DND-41 (cell line): ENCODE measurements around the gene PCDHGC5.

Experiments
- ATAC-seq: fragments of 200-7000 bp; cut with Tn5 transposase; 3 replicates; pipeline ENCODE4 v1.9.1; 2021; ENCODE audit warnings: low read depth; ENCODE audit not compliant: insufficient read depth
- DNase-seq: peaks from one replicate; pipeline ENCODE4 v3.0.0-alpha.2; 2020
- H2AFZ ChIP-seq: 2 replicates; pipeline ENCODE4 v1.6.0; 2012; ENCODE audit warnings: low read depth, low read length
- H3K27ac ChIP-seq: 2 replicates; pipeline ENCODE4 v1.5.1; 2012; ENCODE audit warnings: low read length, inconsistent platforms
- H3K27me3 ChIP-seq: fragments of 200-600 bp; sonication (generic); 2 replicates; pipeline ENCODE4 v1.6.0; 2012; ENCODE audit warnings: low read length, mild to moderate bottlenecking, inconsistent platforms; ENCODE audit not compliant: insufficient read depth, poor library complexity
- H3K36me3 ChIP-seq: 2 replicates; pipeline ENCODE4 v1.5.1; 2012; ENCODE audit warnings: low read length, inconsistent platforms; ENCODE audit not compliant: insufficient read depth
- H3K4me1 ChIP-seq: 2 replicates; pipeline ENCODE4 v1.5.1; 2012; ENCODE audit warnings: mild to moderate bottlenecking, low read length; ENCODE audit not compliant: insufficient read depth
- H3K4me2 ChIP-seq: 2 replicates; pipeline ENCODE4 v1.6.0; 2012; ENCODE audit warnings: mild to moderate bottlenecking, moderate library complexity, low read length, inconsistent platforms; ENCODE audit not compliant: insufficient read depth
- H3K4me3 ChIP-seq, 2 experiments: fragments of 200-600 bp in 1 of 2; shearing (Covaris generic) in 1 of 2; 2 replicates each; pipeline ENCODE4 v1.5.1; 2012 to 2016; ENCODE audit warnings: inconsistent platforms in 2 of 2, low read length in 2 of 2, mild to moderate bottlenecking in 2 of 2, low read depth in 1 of 2, moderate library complexity in 1 of 2
- H3K79me2 ChIP-seq: 2 replicates; pipeline ENCODE4 v1.6.0; 2012; ENCODE audit warnings: low read length, inconsistent platforms; ENCODE audit not compliant: insufficient read depth
- H3K9ac ChIP-seq: 2 replicates; pipeline ENCODE4 v1.6.0; 2012; ENCODE audit warnings: low read depth, mild to moderate bottlenecking, inconsistent platforms, low read length, moderate library complexity
- H3K9me3 ChIP-seq: 2 replicates; pipeline ENCODE4 v1.5.1; 2012; ENCODE audit warnings: low read length, moderate library complexity, mild to moderate bottlenecking, inconsistent platforms; ENCODE audit not compliant: insufficient read depth, severe bottlenecking
- H4K20me1 ChIP-seq: 2 replicates; pipeline ENCODE4 v1.6.0; 2012; ENCODE audit warnings: low read length; ENCODE audit not compliant: insufficient read depth
- CTCF ChIP-seq: IDR thresholded peaks from 2 replicates; pipeline ENCODE4 v1.5.1; 2012; ENCODE audit warnings: borderline replicate concordance, low read length, moderate library complexity, mild to moderate bottlenecking; ENCODE audit not compliant: poor library complexity, severe bottlenecking; ENCODE audit errors: extremely low read depth
- EZH2 ChIP-seq: IDR thresholded peaks from 3 replicates; pipeline ENCODE4 v1.6.1; 2012; ENCODE audit warnings: borderline replicate concordance, low read depth, mild to moderate bottlenecking, moderate library complexity, low read length, inconsistent platforms; ENCODE audit not compliant: severe bottlenecking

PCDHGC5 gene

GRCh38 chr5:141478321-141478945, 10.4 kb upstream of the PCDHGC5 start:
- DNase-seq = no peak
- no peak for ATAC-seq
- H3K4me1 ChIP-seq = peaks cover 17% of the 10 kb centered on the region; the same call in 1 of the 2 replicates
- H4K20me1 ChIP-seq = no peaks in the 10 kb centered on the region
- no peak overlapping the region for H3K4me3 ChIP-seq
- H3K36me3 ChIP-seq = no peaks in the 10 kb centered on the region
- no peaks in the 10 kb centered on the region for H3K9me3 ChIP-seq
- no peak overlapping the region for H3K27ac ChIP-seq
- TF ChIP-seq CTCF (no peak), EZH2 (no peak)
- no peak overlapping the region for H3K4me2 ChIP-seq
- no peak overlapping the region for H3K9ac ChIP-seq
- no peaks in the 10 kb centered on the region for H3K79me2 ChIP-seq
- H3K27me3 ChIP-seq = peaks cover 15% of the 10 kb centered on the region
- H2AFZ ChIP-seq = no peak overlapping the region

DNA sequence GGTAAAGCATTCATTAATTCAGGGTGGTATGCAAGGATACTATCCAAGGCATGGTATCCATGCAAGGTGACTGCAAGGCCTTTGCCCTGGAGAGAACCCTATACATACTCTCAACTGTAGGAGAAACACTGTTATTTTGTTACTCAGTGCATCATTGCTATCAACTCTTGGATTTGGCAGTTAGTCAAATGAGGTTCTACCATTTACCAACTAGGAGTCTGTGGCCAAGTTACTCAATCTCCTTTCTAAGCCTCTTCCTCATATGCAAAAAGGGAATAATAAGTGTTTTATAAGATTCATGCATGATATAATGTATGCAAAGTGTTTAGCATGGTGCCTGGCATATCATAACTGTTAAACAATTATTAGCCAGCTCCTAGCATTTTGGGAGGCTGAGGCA, 9.1 kb upstream of the PCDHGC5 start:
- H3K4me1 ChIP-seq = peaks cover 17% of the 10 kb centered on the region; the same call in 1 of the 2 replicates
- no peaks in the 10 kb centered on the region for H3K36me3 ChIP-seq
- no peak overlapping the region for H3K4me3 ChIP-seq

DNA sequence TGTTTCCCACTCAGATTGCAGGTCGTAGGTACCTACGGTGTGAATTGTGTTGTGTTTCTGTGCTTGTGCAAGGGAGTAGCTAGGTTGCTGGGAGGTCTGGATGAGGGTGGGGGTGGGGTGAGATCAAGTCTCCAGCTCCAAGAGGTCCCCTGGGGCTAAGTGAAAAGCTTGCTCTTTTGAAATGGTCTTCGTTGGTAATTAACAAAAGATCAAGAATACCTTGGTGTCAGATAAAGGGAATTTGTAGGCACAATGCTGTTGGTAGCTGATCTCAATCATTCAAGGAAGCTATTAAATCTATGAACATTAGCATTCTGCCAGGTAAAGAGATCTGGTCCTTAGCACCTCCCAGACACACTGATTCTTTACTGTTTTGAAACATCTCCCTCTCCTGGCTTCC, 5.0 kb upstream of the PCDHGC5 start:
- H2AFZ ChIP-seq = no peak overlapping the region
- H3K36me3 ChIP-seq = no peaks in the 10 kb centered on the region
- H3K4me3 ChIP-seq = no peak overlapping the region
- H3K9me3 ChIP-seq = no peaks in the 10 kb centered on the region
- H3K27ac ChIP-seq = no peak overlapping the region
- no peak for TF ChIP-seq EZH2
- H3K79me2 ChIP-seq = no peaks in the 10 kb centered on the region
- H3K4me1 ChIP-seq = no peaks in the 10 kb centered on the region
- H3K4me2 ChIP-seq = no peak overlapping the region
- no peaks in the 10 kb centered on the region; the same call in 1 of the 2 replicates for H4K20me1 ChIP-seq
- no peak for DNase-seq
- H3K9ac ChIP-seq = no peak overlapping the region
- ATAC-seq = no peak
- no peaks in the 10 kb centered on the region for H3K27me3 ChIP-seq

More for the DNA sequence above, 9.1 kb upstream of the PCDHGC5 start:
- TF ChIP-seq EZH2 = no peak
- no peak for TF ChIP-seq CTCF
- ATAC-seq (no peak), DNase-seq (no peak)
- Histone ChIP-seq H3K79me2 (no peaks in the 10 kb centered on the region), H4K20me1 (no peaks in the 10 kb centered on the region), H3K9ac (no peak overlapping the region), H3K27ac (no peak overlapping the region), H3K4me2 (no peak overlapping the region), H3K27me3 (peaks cover 15% of the 10 kb centered on the region), H2AFZ (no peak overlapping the region), H3K9me3 (no peaks in the 10 kb centered on the region)

DNA sequence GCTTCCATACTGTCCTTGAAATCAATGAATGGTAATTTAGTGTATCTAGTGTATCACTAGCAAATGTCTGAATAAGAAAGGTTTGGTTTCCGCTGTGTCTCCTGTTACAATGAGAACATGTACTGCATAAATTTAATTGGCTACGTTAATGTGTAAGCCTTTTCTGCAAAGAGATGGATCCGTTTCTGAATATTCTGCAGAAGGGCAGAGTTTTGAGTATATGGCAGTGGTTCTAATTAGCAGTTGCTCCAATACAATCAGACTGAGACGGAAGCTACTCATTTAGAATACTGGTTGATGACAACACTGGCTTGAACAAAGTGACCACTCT, 4.6 kb upstream of the PCDHGC5 start:
- H3K79me2 ChIP-seq = no peaks in the 10 kb centered on the region
- no peak overlapping the region for H3K9ac ChIP-seq
- H4K20me1 ChIP-seq = no peaks in the 10 kb centered on the region; the same call in 1 of the 2 replicates

More for the DNA sequence above, 4.6 kb upstream of the PCDHGC5 start:
- Histone ChIP-seq H3K4me2 (no peak overlapping the region), H3K27me3 (no peaks in the 10 kb centered on the region), H3K9me3 (no peaks in the 10 kb centered on the region), H3K4me3 (no peak overlapping the region), H3K36me3 (no peaks in the 10 kb centered on the region), H3K27ac (no peak overlapping the region), H3K4me1 (no peaks in the 10 kb centered on the region), H2AFZ (no peak overlapping the region)
- ATAC-seq = no peak
- no peak for TF ChIP-seq EZH2
- TF ChIP-seq CTCF = no peak
- no peak for DNase-seq
